Stomach (tissue), 9 donors: ENCODE measurements around the gene THSD4. TPM values are rescaled to one million over a fixed set of nuclear protein-coding genes. Genes with fewer than 3 reads are reported as not detected.

Experiments used
- DNase-seq, 2 donors: peaks; one replicate each; pipeline versions ENCODE4 v3.0.0 to v3.0.0-alpha.2; 2013 to 2019
- H3K27ac ChIP-seq, 5 donors: fragments of 200-600 bp in 4 of 5; sonication (generic) in 4 of 5; one replicate each; pipeline ENCODE4 v1.5.1; 2013 to 2019; ENCODE audit warnings: mild to moderate bottlenecking in 1 of 5, moderate library complexity in 1 of 5
- H3K27me3 ChIP-seq, 3 donors: fragments of 200-600 bp; sonication (generic); one replicate each; pipeline ENCODE4 v1.5.1; 2017 to 2019; ENCODE audit warnings: mixed run types in 1 of 3
- H3K36me3 ChIP-seq, 4 donors: fragments of 200-600 bp; sonication (generic); 1 replicate in 3 of 4; 2 replicates in 1 of 4; pipeline ENCODE4 v1.5.1; 2016 to 2019
- H3K4me1 ChIP-seq, 4 donors: fragments of 200-600 bp; sonication (generic); one replicate each; pipeline ENCODE4 v1.5.1; 2016 to 2019
- H3K4me3 ChIP-seq, 4 donors: fragments of 200-600 bp; sonication (generic) in 3 of 4; one replicate each; pipeline ENCODE4 v1.5.1; 2016 to 2019; ENCODE audit warnings: mild to moderate bottlenecking in 1 of 4
- H3K9me3 ChIP-seq, 4 donors: fragments of 200-600 bp; sonication (generic); one replicate each; pipeline ENCODE4 v1.5.1; 2016 to 2019
- CTCF ChIP-seq, 7 experiments: fragments of 450-650 bp in 4 of 7; fragments of 200-600 bp in 3 of 7; sonication (generic) in 3 of 7; IDR thresholded peaks; one replicate each; pipeline ENCODE4 v1.5.1; 2016 to 2019; ENCODE audit warnings: antibody characterized with exemption in 7 of 7, control low read depth in 2 of 7, mild to moderate bottlenecking in 1 of 7
- EP300 ChIP-seq: sonication (generic); formaldehyde crosslinking; IDR thresholded peaks from one replicate; pipeline ENCODE4 v1.6.1; 2017; ENCODE audit warnings: antibody characterized with exemption
- POLR2A ChIP-seq, 4 donors: fragments of 450-650 bp; IDR thresholded peaks; one replicate each; pipeline ENCODE4 v1.6.1; 2016; ENCODE audit warnings: antibody characterized with exemption in 4 of 4, control low read depth in 2 of 4, mild to moderate bottlenecking in 1 of 4, moderate library complexity in 1 of 4
- POLR2AphosphoS5 ChIP-seq, 3 donors: sonication (generic); formaldehyde crosslinking; IDR thresholded peaks; one replicate each; pipeline ENCODE4 v1.6.1; 2016; ENCODE audit warnings: antibody characterized with exemption in 3 of 3
- WGBS, 5 donors: extraction: QIAGEN DNeasy Blood & Tissue Kit in 3 of 5; methylation state at CpG; one replicate each; pipeline versions ENCODE4 v1.1.5 to v1.1.7; 2013 to 2018; 5-methylcytosine and 5-hydroxymethylcytosine counted together
- intact Hi-C: fragments of 100-400 bp; cut with DNase I; formaldehyde crosslinking; loops from one replicate; pipeline ENCODE4 v1.15.1; 2023; ENCODE audit warnings: low total_unique reads
- polyA plus RNA-seq, 3 donors: library from polyadenylated mRNA; stranded (reverse); fragments of 200-250 nt; gene quantifications; one replicate each; pipeline ENCODE4 v1.2.3, GENCODE V29; 2013
- total RNA-seq, 5 donors: library from RNA; depleted of rRNA; stranded (reverse); fragments of >200 nt; gene quantifications; one replicate each; pipeline versions ENCODE4 v1.1.0 to v1.2.3, GENCODE V29; 2014 to 2016
- donor health status: healthy with polysubstance abuse.
- donor health status: Bipolar disorder and iron deficiency.
- donor health status: healthy.

The THSD4 gene
- total and polyA plus RNA-seq, 8 donors, result 1.8 to 79.4 (median 22.0) TPM

GRCh38 chr15:71455878-71456277, 340.6 kb downstream of the THSD4 start:
- no peak overlapping the region for H3K4me3 ChIP-seq
- no peak for TF ChIP-seq POLR2A (IDR thresholded peaks at IDR 0.05)
- no peak for TF ChIP-seq EP300
- TF ChIP-seq POLR2AphosphoS5 (IDR thresholded peaks at IDR 0.05), result no peak
- no peak for TF ChIP-seq CTCF (IDR thresholded peaks at IDR 0.05)
- intact Hi-C loops, result loop anchor here (10.0 kb wide), 1 partner anchor 279 kb away; no protein-coding TSS in a partner anchor
- H3K36me3 ChIP-seq, result no peaks in the 10 kb centered on the region
- H3K27ac ChIP-seq, result no peak overlapping the region
- H3K27me3 ChIP-seq, result no peaks in the 10 kb centered on the region
- WGBS, 5 donors, result 21 to 41% (median 31%) methylated on average over 5 of the region's 5 CpGs
- DNase-seq, result no peak
- H3K4me1 ChIP-seq, result peaks cover 0 to 57% (median 28%) of the 10 kb centered on the region in 4 donors
- H3K9me3 ChIP-seq, result no peaks in the 10 kb centered on the region

GRCh38 chr15:71456362-71456761, 341.1 kb downstream of the THSD4 start:
- H3K9me3 ChIP-seq, result no peaks in the 10 kb centered on the region
- no peaks in the 10 kb centered on the region for H3K27me3 ChIP-seq
- no peaks in the 10 kb centered on the region for H3K36me3 ChIP-seq
- peaks cover 0 to 57% (median 28%) of the 10 kb centered on the region in 4 donors for H3K4me1 ChIP-seq
- no peak overlapping the region for H3K4me3 ChIP-seq
- no peak for TF ChIP-seq CTCF (IDR thresholded peaks at IDR 0.05)
- no peak for TF ChIP-seq POLR2AphosphoS5 (IDR thresholded peaks at IDR 0.05)
- TF ChIP-seq POLR2A (IDR thresholded peaks at IDR 0.05), result no peak
- TF ChIP-seq EP300, result no peak
- intact Hi-C loops, result loop anchor here (10.0 kb wide), 1 partner anchor 278 kb away; no protein-coding TSS in a partner anchor
- no peak for DNase-seq
- no peak overlapping the region for H3K27ac ChIP-seq

GRCh38 chr15:71456811-71457210, 341.5 kb downstream of the THSD4 start:
- H3K9me3 ChIP-seq, result no peaks in the 10 kb centered on the region
- no peak for DNase-seq
- 70 to 99% (median 86%) methylated on average over 3 of the region's 3 CpGs for WGBS, 5 donors
- no peaks in the 10 kb centered on the region for H3K27me3 ChIP-seq
- H3K27ac ChIP-seq, result no peak overlapping the region
- no peaks in the 10 kb centered on the region for H3K36me3 ChIP-seq
- intact Hi-C loops, result loop anchor here (10.0 kb wide), 1 partner anchor 278 kb away; no protein-coding TSS in a partner anchor
- H3K4me1 ChIP-seq, result peaks cover 0 to 57% (median 28%) of the 10 kb centered on the region in 4 donors
- no peak overlapping the region for H3K4me3 ChIP-seq
- TF ChIP-seq EP300, result no peak
- TF ChIP-seq POLR2AphosphoS5 (IDR thresholded peaks at IDR 0.05), result no peak
- no peak for TF ChIP-seq CTCF (IDR thresholded peaks at IDR 0.05)
- TF ChIP-seq POLR2A (IDR thresholded peaks at IDR 0.05), result no peak

- H3K4me1 ChIP-seq, result peaks cover 0 to 57% (median 28%) of the 10 kb centered on the region in 4 donors
- H3K27ac ChIP-seq, result peak overlapping the region in 1 of 5 donors; percentile 34
- H3K4me3 ChIP-seq, result no peak overlapping the region
- H3K27me3 ChIP-seq, result no peaks in the 10 kb centered on the region
- no peaks in the 10 kb centered on the region for H3K9me3 ChIP-seq
- TF ChIP-seq POLR2AphosphoS5 (IDR thresholded peaks at IDR 0.05) (no peak), CTCF (IDR thresholded peaks at IDR 0.05) (no peak), EP300 (no peak), POLR2A (IDR thresholded peaks at IDR 0.05) (no peak)
- intact Hi-C loops, result loop anchor here (10.0 kb wide), 1 partner anchor 277 kb away; no protein-coding TSS in a partner anchor
- DNase-seq, result no peak
- H3K36me3 ChIP-seq, result no peaks in the 10 kb centered on the region
- WGBS, 5 donors, result 17 to 35% (median 26%) methylated on average over 2 of the region's 2 CpGs
These were observed 342.9 kb downstream of the THSD4 start for GRCh38 chr15:71458089-71458660.
